Esophagus (tissue), 2 donors: ENCODE data around the gene DNAJA4. TPM values are rescaled to one million over a fixed set of nuclear protein-coding genes. Genes with fewer than 3 reads are reported as not detected.

Experiments
- H3K27ac ChIP-seq, 2 donors: one replicate each; pipeline ENCODE4 v1.5.1; 2013; ENCODE audit warnings: low read depth in 2 of 2, mild to moderate bottlenecking in 2 of 2, inconsistent platforms in 1 of 2, low read length in 1 of 2, moderate library complexity in 1 of 2
- H3K27me3 ChIP-seq, 2 donors: one replicate each; pipeline ENCODE4 v1.6.1; 2013; ENCODE audit warnings: low read length in 2 of 2, control low read depth in 1 of 2, mild to moderate bottlenecking in 1 of 2; ENCODE audit not compliant: insufficient read depth in 2 of 2, control insufficient read depth in 1 of 2
- H3K36me3 ChIP-seq, 2 donors: one replicate each; pipeline ENCODE4 v1.6.1; 2013; ENCODE audit warnings: low read length in 1 of 2; ENCODE audit not compliant: control insufficient read depth in 2 of 2, insufficient read depth in 2 of 2
- H3K4me1 ChIP-seq, 2 donors: one replicate each; pipeline ENCODE4 v1.6.1; 2013; ENCODE audit warnings: low read length in 1 of 2; ENCODE audit not compliant: control insufficient read depth in 2 of 2, insufficient read depth in 2 of 2
- H3K4me3 ChIP-seq, 2 donors: one replicate each; pipeline ENCODE4 v1.5.1; 2013; ENCODE audit warnings: low read length in 2 of 2, mild to moderate bottlenecking in 2 of 2, low read depth in 1 of 2, moderate library complexity in 1 of 2
- H3K9me3 ChIP-seq, 2 donors: one replicate each; pipeline ENCODE4 v1.6.1; 2013; ENCODE audit warnings: mild to moderate bottlenecking in 2 of 2, low read depth in 1 of 2, low read length in 1 of 2, moderate library complexity in 1 of 2; ENCODE audit not compliant: control insufficient read depth in 2 of 2, insufficient read depth in 1 of 2
- WGBS, 2 donors: extraction: QIAGEN DNeasy Blood & Tissue Kit; methylation state at CpG; one replicate each; pipeline ENCODE4 v1.1.7; 2013; 5-methylcytosine and 5-hydroxymethylcytosine counted together
- polyA plus RNA-seq, 2 donors: library from polyadenylated mRNA; stranded (reverse); fragments of 200-250 nt; gene quantifications; one replicate each; pipeline ENCODE4 v1.2.3, GENCODE V29; 2013
- donor health status: healthy with polysubstance abuse.
- donor health status: Bipolar disorder and iron deficiency.

Gene DNAJA4
- polyA plus RNA-seq, 2 donors: 11.8 to 14.6 TPM

GRCh38 chr15:78229431-78230406, 34.6 kb upstream of the DNAJA4 start:
- Histone ChIP-seq H3K27ac (no peak overlapping the region), H3K27me3 (no peaks in the 10 kb centered on the region), H3K9me3 (no peaks in the 10 kb centered on the region), H3K4me1 (no peaks in the 10 kb centered on the region), H3K36me3 (no peaks in the 10 kb centered on the region), H3K4me3 (no peak overlapping the region)
- WGBS, 2 donors: 87 to 92% methylated on average over 16 to 17 of the region's 17 CpGs

DNA sequence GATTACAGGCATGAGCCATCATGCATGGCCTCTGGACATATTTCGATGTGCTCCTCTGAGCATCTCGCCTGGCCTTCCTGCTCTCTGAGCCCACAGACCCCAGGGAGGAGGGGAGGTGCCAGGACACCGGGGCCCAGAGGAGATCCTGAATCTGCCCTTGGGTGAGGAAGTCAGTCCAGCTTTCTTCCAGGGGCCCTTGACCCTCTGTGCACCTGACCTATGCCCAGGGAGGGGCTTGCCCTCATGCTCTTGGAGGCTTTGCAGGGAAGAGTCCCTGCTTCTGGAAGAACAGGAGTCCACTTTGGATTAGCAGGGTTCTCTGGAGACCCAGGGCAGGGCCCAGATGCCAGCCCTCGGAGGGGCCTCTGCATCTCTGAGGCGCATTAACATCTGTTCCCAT, 31.4 kb upstream of the DNAJA4 start:
- Histone ChIP-seq H3K27me3 (no peaks in the 10 kb centered on the region), H3K36me3 (no peaks in the 10 kb centered on the region), H3K27ac (no peak overlapping the region), H3K4me3 (no peak overlapping the region), H3K4me1 (no peaks in the 10 kb centered on the region), H3K9me3 (no peaks in the 10 kb centered on the region)
- WGBS, 2 donors: 76 to 77% methylated on average over 5 of the region's 5 CpGs

- H3K36me3 ChIP-seq: no peaks in the 10 kb centered on the region
- no peaks in the 10 kb centered on the region for H3K9me3 ChIP-seq
- no peaks in the 10 kb centered on the region for H3K4me1 ChIP-seq
- H3K27me3 ChIP-seq: no peaks in the 10 kb centered on the region
- 77% methylated on average over 11 of the region's 11 CpGs for WGBS, 2 donors
- H3K27ac ChIP-seq: no peak overlapping the region
- H3K4me3 ChIP-seq: no peak overlapping the region
Observed at GRCh38 chr15:78233496-78233895, 30.9 kb upstream of the DNAJA4 start.

DNA sequence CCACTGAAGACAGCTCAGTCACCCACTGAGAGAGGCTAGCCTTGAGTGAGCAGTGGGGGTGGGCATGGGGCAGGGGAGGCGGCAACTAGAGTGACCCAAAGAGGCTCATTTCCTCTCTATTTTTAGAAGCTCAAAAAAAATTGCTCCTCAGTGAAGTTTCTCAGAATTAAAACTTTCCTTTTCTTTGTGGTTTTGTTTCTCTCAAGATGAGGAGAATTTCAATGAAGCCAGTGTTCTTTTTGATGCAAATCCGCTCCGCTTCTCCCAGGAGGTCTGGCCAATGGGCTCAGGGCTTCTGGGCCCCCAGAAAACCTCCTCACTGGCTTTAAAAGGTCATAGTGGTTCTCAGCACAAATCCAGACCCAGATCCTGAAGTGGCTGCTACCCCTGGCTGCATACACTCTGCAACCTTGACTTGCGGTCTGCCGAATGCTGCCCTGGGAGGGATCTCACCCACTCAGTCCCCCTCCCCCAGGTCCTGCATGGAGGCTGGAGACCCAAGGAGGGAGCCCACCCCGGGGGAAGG, 29.8 kb upstream of the DNAJA4 start, which contains the start of gene ACSBG1:
ACSBG1 (minus strand) TSS at position 51 of the 526 bp plus-strand sequence. CDS start 64 bp downstream, outside the sequence.
- no peaks in the 10 kb centered on the region for H3K27me3 ChIP-seq
- no peaks in the 10 kb centered on the region for H3K4me1 ChIP-seq
- H3K36me3 ChIP-seq: no peaks in the 10 kb centered on the region
- H3K9me3 ChIP-seq: no peaks in the 10 kb centered on the region
- no peak within 1 kb of the TSS for H3K4me3 ChIP-seq
- no peak within 1 kb of the TSS for H3K27ac ChIP-seq
- 72 to 76% methylated on average over 6 of the region's 6 CpGs for WGBS, 2 donors

DNA sequence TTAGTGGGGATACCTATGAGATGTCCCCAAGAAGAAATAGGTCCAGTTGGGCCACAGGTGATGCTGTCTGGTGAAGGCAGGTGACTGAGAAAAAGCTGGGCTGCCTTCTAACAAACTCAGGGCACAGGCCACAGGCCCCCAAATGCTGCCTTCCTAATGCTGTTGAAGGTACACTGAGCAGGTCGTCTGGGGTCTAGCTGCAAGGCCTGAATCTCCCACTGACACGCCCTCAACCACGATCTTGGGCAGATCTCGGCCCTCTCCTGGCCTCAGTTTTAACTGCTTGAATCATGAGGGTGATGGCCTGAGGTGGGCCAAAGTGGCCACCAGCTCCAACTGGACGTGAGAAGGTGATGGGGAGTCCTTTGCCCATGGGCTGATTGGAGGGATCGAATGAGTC, 27.9 kb upstream of the DNAJA4 start:
- H3K4me1 ChIP-seq: no peaks in the 10 kb centered on the region
- H3K27ac ChIP-seq: no peak overlapping the region
- H3K9me3 ChIP-seq: no peaks in the 10 kb centered on the region
- H3K4me3 ChIP-seq: no peak overlapping the region
- no peaks in the 10 kb centered on the region for H3K36me3 ChIP-seq
- 82 to 84% methylated on average over 6 of the region's 6 CpGs for WGBS, 2 donors
- H3K27me3 ChIP-seq: no peaks in the 10 kb centered on the region

DNA sequence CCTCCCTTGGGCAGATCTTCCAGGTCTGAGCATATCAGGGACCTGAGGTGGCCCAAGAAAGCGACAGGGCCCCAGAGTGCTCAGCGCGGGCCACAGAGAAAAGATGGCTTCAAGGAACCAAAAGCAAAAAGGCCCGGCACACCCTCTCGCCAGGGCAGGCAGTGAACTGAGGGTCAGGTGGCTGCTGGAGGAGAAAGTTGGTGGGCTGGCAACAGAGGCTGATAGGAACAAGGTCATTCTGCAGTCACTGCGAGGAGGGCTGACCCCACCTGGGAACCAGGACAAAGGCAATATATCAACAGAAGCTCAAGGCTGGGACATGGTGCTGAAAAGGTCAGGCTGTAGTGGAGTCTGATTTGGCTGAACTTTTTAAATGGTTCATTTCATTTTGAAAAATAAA, 27.2 kb upstream of the DNAJA4 start:
- WGBS, 2 donors: 79 to 85% methylated on average over 6 of the region's 6 CpGs
- H3K4me1 ChIP-seq: no peaks in the 10 kb centered on the region
- H3K27me3 ChIP-seq: no peaks in the 10 kb centered on the region

DNA sequence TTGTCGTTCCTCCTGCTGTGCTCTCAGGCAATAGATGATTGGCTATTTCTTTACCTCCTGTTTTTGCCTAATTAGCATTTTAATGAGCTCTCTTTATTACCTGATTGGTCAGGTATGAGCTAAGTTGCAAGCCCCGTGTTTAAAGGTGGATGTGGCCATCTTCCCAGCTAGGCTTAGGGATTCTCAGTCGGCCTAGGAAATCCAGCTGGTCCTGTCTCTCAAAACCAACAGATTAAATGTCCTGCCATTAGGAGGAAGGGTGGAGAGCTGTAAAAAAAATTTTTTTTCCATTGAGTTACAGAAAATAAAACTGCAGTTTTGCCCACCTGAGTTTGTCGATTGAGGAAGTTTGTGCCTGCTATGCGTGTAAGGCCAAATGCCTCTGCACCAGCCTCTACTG, 24.6 kb upstream of the DNAJA4 start:
- WGBS, 2 donors: 82 to 83% methylated on average over 5 of the region's 5 CpGs
- H3K27me3 ChIP-seq: no peaks in the 10 kb centered on the region

More for the DNA sequence above, 27.2 kb upstream of the DNAJA4 start:
- Histone ChIP-seq H3K36me3 (no peaks in the 10 kb centered on the region), H3K4me3 (no peak overlapping the region), H3K9me3 (no peaks in the 10 kb centered on the region), H3K27ac (no peak overlapping the region)

GRCh38 chr15:78241017-78241416, 23.3 kb upstream of the DNAJA4 start:
- Histone ChIP-seq H3K36me3 (no peaks in the 10 kb centered on the region), H3K9me3 (no peaks in the 10 kb centered on the region), H3K4me3 (no peak overlapping the region), H3K27ac (no peak overlapping the region), H3K27me3 (no peaks in the 10 kb centered on the region), H3K4me1 (no peaks in the 10 kb centered on the region)
- WGBS, 2 donors: 12 to 13% methylated on average over 12 of the region's 12 CpGs

More for the DNA sequence above, 24.6 kb upstream of the DNAJA4 start:
- Histone ChIP-seq H3K4me3 (no peak overlapping the region), H3K9me3 (no peaks in the 10 kb centered on the region), H3K36me3 (no peaks in the 10 kb centered on the region), H3K27ac (no peak overlapping the region), H3K4me1 (no peaks in the 10 kb centered on the region)

GRCh38 chr15:78242128-78242527, 22.2 kb upstream of the DNAJA4 start:
- H3K36me3 ChIP-seq: no peaks in the 10 kb centered on the region
- H3K27me3 ChIP-seq: no peaks in the 10 kb centered on the region
- H3K4me3 ChIP-seq: no peak overlapping the region
- WGBS, 2 donors: 74% methylated on average over 5 of the region's 5 CpGs
- H3K4me1 ChIP-seq: no peaks in the 10 kb centered on the region
- no peaks in the 10 kb centered on the region for H3K9me3 ChIP-seq
- no peak overlapping the region for H3K27ac ChIP-seq
